Measurements from ENCODE around the gene RUFY1. TPM values are rescaled to one million over a fixed set of nuclear protein-coding genes. Genes with fewer than 3 reads are reported as not detected.

The RUFY1 gene
- total RNA-seq, 1 experiment from 2014 or later = 41.4 TPM

DNA sequence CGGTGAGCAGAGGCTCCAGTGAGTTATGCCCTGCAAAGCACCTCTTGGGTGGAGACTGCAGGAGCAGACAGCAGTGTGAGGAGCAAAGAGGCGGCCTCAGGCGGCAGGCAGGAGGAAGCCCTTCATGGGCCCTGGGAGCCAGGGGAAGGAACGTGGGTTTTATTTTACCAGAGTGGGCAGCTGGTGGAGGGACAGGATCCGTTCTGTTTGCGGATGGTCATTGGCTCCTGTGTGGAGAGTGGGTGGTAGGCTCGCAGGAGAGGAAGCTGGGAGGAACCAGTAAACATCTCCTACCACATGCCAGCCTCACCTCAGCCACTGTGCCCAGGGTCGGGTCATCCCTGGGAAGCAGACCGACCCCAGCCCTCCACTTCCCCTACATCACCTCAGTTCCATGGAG lies 48.7 kb downstream of the RUFY1 start:
- ChIA-PET CTCF (no interaction called here), POLR2A (ENCODE audit: low non-redundant PET) (interaction anchor here (0.6 kb wide), 1 partner anchor 959 kb away, joined by 3 read pairs; no protein-coding TSS in a partner anchor)
- TF ChIP-seq, protein P1, sequence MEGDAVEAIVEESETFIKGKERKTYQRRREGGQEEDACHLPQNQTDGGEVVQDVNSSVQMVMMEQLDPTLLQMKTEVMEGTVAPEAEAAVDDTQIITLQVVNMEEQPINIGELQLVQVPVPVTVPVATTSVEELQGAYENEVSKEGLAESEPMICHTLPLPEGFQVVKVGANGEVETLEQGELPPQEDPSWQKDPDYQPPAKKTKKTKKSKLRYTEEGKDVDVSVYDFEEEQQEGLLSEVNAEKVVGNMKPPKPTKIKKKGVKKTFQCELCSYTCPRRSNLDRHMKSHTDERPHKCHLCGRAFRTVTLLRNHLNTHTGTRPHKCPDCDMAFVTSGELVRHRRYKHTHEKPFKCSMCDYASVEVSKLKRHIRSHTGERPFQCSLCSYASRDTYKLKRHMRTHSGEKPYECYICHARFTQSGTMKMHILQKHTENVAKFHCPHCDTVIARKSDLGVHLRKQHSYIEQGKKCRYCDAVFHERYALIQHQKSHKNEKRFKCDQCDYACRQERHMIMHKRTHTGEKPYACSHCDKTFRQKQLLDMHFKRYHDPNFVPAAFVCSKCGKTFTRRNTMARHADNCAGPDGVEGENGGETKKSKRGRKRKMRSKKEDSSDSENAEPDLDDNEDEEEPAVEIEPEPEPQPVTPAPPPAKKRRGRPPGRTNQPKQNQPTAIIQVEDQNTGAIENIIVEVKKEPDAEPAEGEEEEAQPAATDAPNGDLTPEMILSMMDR (conservative IDR thresholded peaks at IDR 0.05; ENCODE audit: low read depth, low read length) = no peak
- no peak for TF ChIP-seq EZH2 (IDR thresholded peaks at IDR 0.05; ENCODE audit: borderline replicate concordance, low read depth, low read length, poor library complexity, severe bottlenecking)
- Histone ChIP-seq H3K4me1 (ENCODE audit: insufficient read depth, low read length, poor library complexity, severe bottlenecking) (no peaks in the 10 kb centered on the region), H3K27ac (ENCODE audit: low read depth, low read length, poor library complexity, severe bottlenecking) (no peak overlapping the region), H3K27me3 (replicated peaks; ENCODE audit: insufficient read depth, low read depth, low read length, poor library complexity) (no peaks in the 10 kb centered on the region), H3K36me3 (ENCODE audit: insufficient read depth, low read length, poor library complexity, severe bottlenecking) (peaks cover 38% of the 10 kb centered on the region), H3K4me3 (ENCODE audit: low read depth, low read length, poor library complexity, severe bottlenecking) (no peak overlapping the region), H3K9me3 (ENCODE audit: low read depth, low read length, poor library complexity, severe bottlenecking) (no peaks in the 10 kb centered on the region)
- intact Hi-C loops (cut with micrococcal nuclease; ENCODE audit: unreplicated experiment) = no loop called here
- no TSS peak for BruUV-seq (replicated peaks)
- no peak for DNase-seq (ENCODE audit: low spot score)

DNA sequence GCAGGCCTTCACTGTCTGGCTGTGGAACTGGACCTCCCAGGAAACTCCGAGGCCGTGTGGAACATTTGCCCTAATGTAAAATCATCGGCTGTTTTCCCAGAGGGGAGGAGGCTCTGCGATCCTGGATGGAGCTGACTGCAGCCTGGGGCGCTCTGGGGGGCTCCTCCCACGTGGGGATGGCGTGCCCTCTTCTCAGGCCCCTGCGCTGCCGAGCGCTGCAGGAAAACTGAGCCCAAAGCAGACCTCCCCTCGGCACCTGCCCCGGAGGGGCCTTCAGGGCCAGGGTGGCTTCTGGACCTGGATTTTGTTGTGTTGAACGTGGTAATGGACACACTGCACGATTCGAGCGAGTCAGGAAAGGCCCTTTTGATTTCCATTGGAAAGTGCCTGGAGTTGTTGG lies 49.2 kb downstream of the RUFY1 start:
- no peak overlapping the region for H3K27ac ChIP-seq (ENCODE audit: low read depth, low read length, poor library complexity, severe bottlenecking)
- no peak for DNase-seq (ENCODE audit: low spot score)
- H3K36me3 ChIP-seq (ENCODE audit: insufficient read depth, low read length, poor library complexity, severe bottlenecking) = peaks cover 37% of the 10 kb centered on the region
- no peaks in the 10 kb centered on the region for H3K9me3 ChIP-seq (ENCODE audit: low read depth, low read length, poor library complexity, severe bottlenecking)
- intact Hi-C loops (cut with micrococcal nuclease; ENCODE audit: unreplicated experiment) = no loop called here
- H3K27me3 ChIP-seq (replicated peaks; ENCODE audit: insufficient read depth, low read depth, low read length, poor library complexity) = no peaks in the 10 kb centered on the region
- TF ChIP-seq, protein P1 (conservative IDR thresholded peaks at IDR 0.05; ENCODE audit: low read depth, low read length) = no peak
- no peak for TF ChIP-seq EZH2 (IDR thresholded peaks at IDR 0.05; ENCODE audit: borderline replicate concordance, low read depth, low read length, poor library complexity, severe bottlenecking)
- ChIA-PET CTCF (no interaction called here), POLR2A (ENCODE audit: low non-redundant PET) (interaction anchor here (0.6 kb wide), 1 partner anchor 960 kb away, joined by 3 read pairs; no protein-coding TSS in a partner anchor)
- no TSS peak for BruUV-seq (replicated peaks)
- no peak overlapping the region for H3K4me3 ChIP-seq (ENCODE audit: low read depth, low read length, poor library complexity, severe bottlenecking)
- H3K4me1 ChIP-seq (ENCODE audit: insufficient read depth, low read length, poor library complexity, severe bottlenecking) = no peaks in the 10 kb centered on the region

DNA sequence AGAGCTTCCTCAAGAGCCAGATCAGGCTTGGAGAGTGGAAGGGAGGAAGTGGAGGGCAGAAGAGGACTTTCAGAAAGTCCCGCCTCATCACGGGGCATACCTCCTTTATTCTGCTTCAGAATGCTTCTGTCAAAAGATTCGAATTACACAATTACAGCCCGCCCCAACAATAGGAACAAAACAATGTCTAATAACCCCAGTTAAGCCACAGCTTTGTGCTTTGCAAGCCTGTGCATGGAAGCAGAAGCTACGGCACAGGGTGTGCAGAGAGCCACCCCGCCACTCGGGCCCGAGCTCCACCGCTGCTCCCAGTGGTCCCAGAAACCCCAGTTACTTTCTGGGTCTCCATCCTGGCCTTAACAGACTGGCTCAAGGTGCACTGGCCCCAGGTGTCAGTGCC lies 49.6 kb downstream of the RUFY1 start:
- TF ChIP-seq EZH2 (IDR thresholded peaks at IDR 0.05; ENCODE audit: borderline replicate concordance, low read depth, low read length, poor library complexity, severe bottlenecking) = no peak
- TF ChIP-seq, protein P1 (conservative IDR thresholded peaks at IDR 0.05; ENCODE audit: low read depth, low read length) = no peak
- ChIA-PET CTCF (interaction anchor here (0.5 kb wide), 1 partner anchor 832 kb away, joined by 8 read pairs; no protein-coding TSS in a partner anchor), POLR2A (ENCODE audit: low non-redundant PET) (interaction anchor here (0.6 kb wide), 1 partner anchor 24 kb away, joined by 3 read pairs; no protein-coding TSS in a partner anchor)
- Histone ChIP-seq H3K27ac (ENCODE audit: low read depth, low read length, poor library complexity, severe bottlenecking) (no peak overlapping the region), H3K4me3 (ENCODE audit: low read depth, low read length, poor library complexity, severe bottlenecking) (no peak overlapping the region), H3K27me3 (replicated peaks; ENCODE audit: insufficient read depth, low read depth, low read length, poor library complexity) (no peaks in the 10 kb centered on the region), H3K36me3 (ENCODE audit: insufficient read depth, low read length, poor library complexity, severe bottlenecking) (peaks cover 33% of the 10 kb centered on the region), H3K9me3 (ENCODE audit: low read depth, low read length, poor library complexity, severe bottlenecking) (no peaks in the 10 kb centered on the region), H3K4me1 (ENCODE audit: insufficient read depth, low read length, poor library complexity, severe bottlenecking) (no peaks in the 10 kb centered on the region)
- intact Hi-C loops (cut with micrococcal nuclease; ENCODE audit: unreplicated experiment) = no loop called here
- BruUV-seq (replicated peaks) = no TSS peak
- no peak for DNase-seq (ENCODE audit: low spot score)

Data from A673 (cell line).